Measurements from ENCODE around the gene TAP1.
A peak's percentile ranks its signal among the peaks of the same experiment; 100 is the strongest.
"Not testable (repeated sequence)": the region's sequence is repeated elsewhere in the genome, so short reads cannot be mapped to it uniquely, and the experiment has no call there.

The TAP1 gene

DNA sequence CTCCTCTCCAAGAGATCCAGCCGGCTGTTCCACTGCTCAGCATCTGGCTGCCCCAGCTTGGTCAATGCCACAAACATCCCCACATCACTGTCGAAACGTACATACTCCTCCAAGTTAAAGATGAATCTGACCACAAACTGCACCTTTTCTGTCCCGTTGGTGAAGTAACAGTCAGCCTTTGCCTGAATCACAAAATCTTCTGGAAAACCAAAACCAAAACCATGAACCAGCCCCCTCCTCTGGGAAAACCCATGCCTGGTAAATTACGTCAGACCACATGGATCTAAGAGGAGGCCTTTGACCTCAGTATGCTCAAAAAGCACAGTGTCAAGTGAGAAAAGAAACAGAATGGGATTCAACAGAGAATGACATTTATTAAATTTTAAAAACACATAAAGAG is 38.4 kb downstream of the TAP1 start:
- Histone ChIP-seq H3K27me3 (replicated peaks; ENCODE audit: control insufficient read depth, insufficient read depth, low read length, poor library complexity, severe bottlenecking) (no peaks in the 10 kb centered on the region), H3K4me3 (ENCODE audit: insufficient read depth, low read depth, low read length, poor library complexity, severe bottlenecking) (no peak overlapping the region), H3K27ac (ENCODE audit: insufficient read depth, low read length, poor library complexity, severe bottlenecking) (no peak overlapping the region), H3K4me1 (ENCODE audit: control insufficient read depth, insufficient read depth, low read length, poor library complexity, severe bottlenecking) (no peaks in the 10 kb centered on the region), H3K36me3 (ENCODE audit: control insufficient read depth, insufficient read depth, low read length) (no peaks in the 10 kb centered on the region), H3K9me3 (ENCODE audit: control insufficient read depth, low read length) (no peaks in the 10 kb centered on the region)
- no peak for DNase-seq

DNA sequence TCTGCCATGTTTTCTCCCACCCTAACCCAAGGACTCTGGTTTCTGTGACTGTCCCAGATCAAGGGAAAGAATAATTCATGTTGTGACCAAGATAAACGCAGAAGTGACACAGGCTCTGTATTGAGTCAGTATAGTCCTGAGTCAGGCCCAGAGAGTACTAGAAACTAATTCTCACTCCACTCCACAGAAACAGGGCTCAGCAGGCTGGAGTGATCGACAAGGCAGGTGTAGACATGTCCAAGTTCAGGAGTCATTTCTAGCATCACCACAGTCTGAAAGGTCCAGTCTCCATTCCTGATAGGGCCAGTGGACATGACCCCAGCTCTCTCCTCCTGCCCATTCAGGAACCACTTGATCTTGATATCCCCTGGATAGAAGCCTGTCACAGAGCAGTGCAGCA is 39.4 kb downstream of the TAP1 start:
- Histone ChIP-seq H3K27ac (ENCODE audit: insufficient read depth, low read length, poor library complexity, severe bottlenecking) (no peak overlapping the region), H3K4me3 (ENCODE audit: insufficient read depth, low read depth, low read length, poor library complexity, severe bottlenecking) (no peak overlapping the region), H3K9me3 (ENCODE audit: control insufficient read depth, low read length) (no peaks in the 10 kb centered on the region), H3K36me3 (ENCODE audit: control insufficient read depth, insufficient read depth, low read length) (no peaks in the 10 kb centered on the region), H3K4me1 (ENCODE audit: control insufficient read depth, insufficient read depth, low read length, poor library complexity, severe bottlenecking) (no peaks in the 10 kb centered on the region), H3K27me3 (replicated peaks; ENCODE audit: control insufficient read depth, insufficient read depth, low read length, poor library complexity, severe bottlenecking) (no peaks in the 10 kb centered on the region)
- DNase-seq, result no peak

- Histone ChIP-seq H3K36me3 (ENCODE audit: control insufficient read depth, insufficient read depth, low read length) (no peaks in the 10 kb centered on the region), H3K27ac (ENCODE audit: insufficient read depth, low read length, poor library complexity, severe bottlenecking) (no peak overlapping the region), H3K4me3 (ENCODE audit: insufficient read depth, low read depth, low read length, poor library complexity, severe bottlenecking) (no peak overlapping the region), H3K9me3 (ENCODE audit: control insufficient read depth, low read length) (no peaks in the 10 kb centered on the region), H3K4me1 (ENCODE audit: control insufficient read depth, insufficient read depth, low read length, poor library complexity, severe bottlenecking) (no peaks in the 10 kb centered on the region), H3K27me3 (replicated peaks; ENCODE audit: control insufficient read depth, insufficient read depth, low read length, poor library complexity, severe bottlenecking) (no peaks in the 10 kb centered on the region)
- no peak for DNase-seq
These were observed 44.3 kb downstream of the TAP1 start for GRCh38 chr6:32809171-32809570.

GRCh38 chr6:32807020-32807580 is 46.4 kb downstream of the TAP1 start:
- no peak overlapping the region for H3K27ac ChIP-seq (ENCODE audit: insufficient read depth, low read length, poor library complexity, severe bottlenecking)
- H3K4me3 ChIP-seq (ENCODE audit: insufficient read depth, low read depth, low read length, poor library complexity, severe bottlenecking), result no peak overlapping the region
- DNase-seq, result no peak

DNA sequence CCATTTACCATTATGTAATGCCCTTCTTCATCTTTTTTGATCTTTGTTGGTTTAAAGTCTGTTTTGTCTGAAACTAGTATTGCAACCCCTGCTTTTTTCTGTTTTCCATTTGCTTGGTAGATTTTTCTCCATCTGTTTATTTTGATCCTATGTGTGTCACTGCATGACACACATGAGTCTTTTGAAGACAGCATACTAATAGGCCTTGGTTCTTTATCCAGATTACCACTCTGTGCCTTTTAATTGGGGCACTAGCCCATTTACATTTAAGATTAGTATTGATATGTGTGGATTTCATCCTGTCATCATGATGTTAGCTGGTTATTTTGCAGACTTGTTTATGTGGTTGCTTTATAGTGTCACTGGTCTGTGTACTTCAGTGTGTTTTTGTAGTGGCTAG is 48.1 kb downstream of the TAP1 start:
- not testable (repeated sequence) for DNase-seq; H3K4me1 ChIP-seq (ENCODE audit: control insufficient read depth, insufficient read depth, low read length, poor library complexity, severe bottlenecking); H3K36me3 ChIP-seq (ENCODE audit: control insufficient read depth, insufficient read depth, low read length); H3K4me3 ChIP-seq (ENCODE audit: insufficient read depth, low read depth, low read length, poor library complexity, severe bottlenecking); H3K27me3 ChIP-seq (replicated peaks; ENCODE audit: control insufficient read depth, insufficient read depth, low read length, poor library complexity, severe bottlenecking); H3K9me3 ChIP-seq (ENCODE audit: control insufficient read depth, low read length); H3K27ac ChIP-seq (ENCODE audit: insufficient read depth, low read length, poor library complexity, severe bottlenecking)

More at GRCh38 chr6:32807020-32807580, 46.4 kb downstream of the TAP1 start:
- H3K9me3 ChIP-seq (ENCODE audit: control insufficient read depth, low read length), result no peaks in the 10 kb centered on the region
- peaks cover 5% of the 10 kb centered on the region for H3K27me3 ChIP-seq (replicated peaks; ENCODE audit: control insufficient read depth, insufficient read depth, low read length, poor library complexity, severe bottlenecking)
- no peaks in the 10 kb centered on the region for H3K36me3 ChIP-seq (ENCODE audit: control insufficient read depth, insufficient read depth, low read length)
- no peaks in the 10 kb centered on the region for H3K4me1 ChIP-seq (ENCODE audit: control insufficient read depth, insufficient read depth, low read length, poor library complexity, severe bottlenecking)

GRCh38 chr6:32803416-32803815 is 50.1 kb downstream of the TAP1 start:
- no peak for DNase-seq
- Histone ChIP-seq H3K27ac (ENCODE audit: insufficient read depth, low read length, poor library complexity, severe bottlenecking) (no peak overlapping the region), H3K4me1 (ENCODE audit: control insufficient read depth, insufficient read depth, low read length, poor library complexity, severe bottlenecking) (no peaks in the 10 kb centered on the region), H3K4me3 (ENCODE audit: insufficient read depth, low read depth, low read length, poor library complexity, severe bottlenecking) (no peak overlapping the region), H3K9me3 (ENCODE audit: control insufficient read depth, low read length) (no peaks in the 10 kb centered on the region), H3K36me3 (ENCODE audit: control insufficient read depth, insufficient read depth, low read length) (no peaks in the 10 kb centered on the region), H3K27me3 (replicated peaks; ENCODE audit: control insufficient read depth, insufficient read depth, low read length, poor library complexity, severe bottlenecking) (peaks cover 5% of the 10 kb centered on the region)

DNA sequence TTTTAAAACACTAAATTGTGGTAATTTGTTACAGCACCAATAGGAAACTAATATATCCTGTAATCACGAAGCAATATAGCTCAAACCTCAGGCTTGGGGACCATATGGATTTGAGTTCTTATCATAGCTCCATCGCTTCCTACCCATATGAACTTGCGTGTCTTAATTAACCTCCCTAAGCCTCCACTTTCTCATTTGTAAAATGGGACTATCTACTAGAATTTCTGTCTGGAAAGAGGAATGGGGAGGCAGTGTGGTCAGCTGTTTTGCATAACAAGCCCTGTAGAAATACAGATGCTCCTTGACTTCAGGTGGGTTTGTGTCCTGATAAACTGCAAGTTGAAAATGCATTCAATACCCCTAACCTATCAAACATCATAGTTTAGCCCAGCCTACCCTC is 53.8 kb downstream of the TAP1 start:
- Histone ChIP-seq H3K9me3 (ENCODE audit: control insufficient read depth, low read length) (no peaks in the 10 kb centered on the region), H3K4me1 (ENCODE audit: control insufficient read depth, insufficient read depth, low read length, poor library complexity, severe bottlenecking) (no peaks in the 10 kb centered on the region), H3K27me3 (replicated peaks; ENCODE audit: control insufficient read depth, insufficient read depth, low read length, poor library complexity, severe bottlenecking) (peaks cover 5% of the 10 kb centered on the region), H3K27ac (ENCODE audit: insufficient read depth, low read length, poor library complexity, severe bottlenecking) (no peak overlapping the region), H3K4me3 (ENCODE audit: insufficient read depth, low read depth, low read length, poor library complexity, severe bottlenecking) (no peak overlapping the region), H3K36me3 (ENCODE audit: control insufficient read depth, insufficient read depth, low read length) (no peaks in the 10 kb centered on the region)
- DNase-seq, result no peak

DNA sequence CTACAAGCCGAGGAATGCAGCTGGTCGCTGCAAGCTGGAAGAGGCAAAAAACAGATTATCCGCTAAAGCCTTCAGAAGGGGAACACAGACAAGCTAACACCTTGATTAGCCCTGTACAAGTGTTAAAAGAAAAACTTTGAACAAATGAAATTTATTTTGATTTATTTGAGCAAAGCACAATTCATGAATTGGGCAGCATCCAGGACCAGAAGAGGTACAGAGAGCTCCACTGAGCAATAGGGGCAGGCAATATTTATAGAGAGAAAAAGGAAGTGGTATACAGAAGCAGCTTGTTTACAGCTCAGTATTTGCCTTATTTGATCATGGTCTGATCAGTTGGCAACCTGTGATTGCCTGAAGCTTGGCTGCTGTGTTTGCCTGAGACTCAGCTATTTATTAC is 54.3 kb downstream of the TAP1 start:
- no peaks in the 10 kb centered on the region for H3K4me1 ChIP-seq (ENCODE audit: control insufficient read depth, insufficient read depth, low read length, poor library complexity, severe bottlenecking)
- no peak for DNase-seq
- H3K9me3 ChIP-seq (ENCODE audit: control insufficient read depth, low read length), result no peaks in the 10 kb centered on the region
- no peak overlapping the region for H3K27ac ChIP-seq (ENCODE audit: insufficient read depth, low read length, poor library complexity, severe bottlenecking)
- H3K4me3 ChIP-seq (ENCODE audit: insufficient read depth, low read depth, low read length, poor library complexity, severe bottlenecking), result no peak overlapping the region
- H3K27me3 ChIP-seq (replicated peaks; ENCODE audit: control insufficient read depth, insufficient read depth, low read length, poor library complexity, severe bottlenecking), result peaks cover 5% of the 10 kb centered on the region
- H3K36me3 ChIP-seq (ENCODE audit: control insufficient read depth, insufficient read depth, low read length), result no peaks in the 10 kb centered on the region

- Histone ChIP-seq H3K27me3 (replicated peaks; ENCODE audit: control insufficient read depth, insufficient read depth, low read length, poor library complexity, severe bottlenecking) (peaks cover 3% of the 10 kb centered on the region), H3K27ac (ENCODE audit: insufficient read depth, low read length, poor library complexity, severe bottlenecking) (no peak overlapping the region), H3K4me1 (ENCODE audit: control insufficient read depth, insufficient read depth, low read length, poor library complexity, severe bottlenecking) (no peaks in the 10 kb centered on the region), H3K36me3 (ENCODE audit: control insufficient read depth, insufficient read depth, low read length) (no peaks in the 10 kb centered on the region), H3K4me3 (ENCODE audit: insufficient read depth, low read depth, low read length, poor library complexity, severe bottlenecking) (no peak overlapping the region), H3K9me3 (ENCODE audit: control insufficient read depth, low read length) (no peaks in the 10 kb centered on the region)
- DNase-seq, result peak; percentile 49 to 67 (median 66)
These were observed 56.4 kb downstream of the TAP1 start for GRCh38 chr6:32796848-32797776.
